Stimulated activated CD8-positive, alpha-beta memory T cell treated with anti-CD3 and anti-CD28 coated beads, Interleukin-7, amount 100 ng/mL, for 1 hour (primary cell): ENCODE measurements around the gene PHLPP1.

Experiments used
- DNase-seq, 2 donors: peaks; one replicate each; pipeline ENCODE4 v3.0.0-alpha.2; 2020; ENCODE audit warnings: low read depth in 2 of 2

PHLPP1 gene

GRCh38 chr18:62938487-62938886 is 223.1 kb downstream of the PHLPP1 start:
- DNase-seq, result no peak

- no peak for DNase-seq
These were observed 224.1 kb downstream of the PHLPP1 start for GRCh38 chr18:62939433-62939832.

DNA sequence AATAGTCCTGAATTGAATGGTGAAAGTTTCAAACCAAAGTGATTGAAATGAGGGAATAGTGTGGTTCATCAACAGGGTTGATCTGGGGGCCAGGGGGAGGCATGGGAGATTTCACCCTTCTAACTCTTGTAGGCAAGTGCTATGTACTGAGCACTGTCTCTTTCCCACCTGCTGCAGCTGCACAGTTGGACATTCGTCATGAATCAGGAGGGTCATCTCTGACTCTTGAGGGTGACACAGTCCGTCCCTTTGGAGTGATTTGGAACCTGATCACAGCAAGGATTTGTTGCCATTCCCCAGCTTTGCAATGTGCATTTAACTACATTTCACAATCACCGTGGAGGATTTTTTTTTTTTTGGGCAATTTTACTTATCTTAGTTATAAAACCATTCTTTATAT is 224.6 kb downstream of the PHLPP1 start:
- no peak for DNase-seq

DNA sequence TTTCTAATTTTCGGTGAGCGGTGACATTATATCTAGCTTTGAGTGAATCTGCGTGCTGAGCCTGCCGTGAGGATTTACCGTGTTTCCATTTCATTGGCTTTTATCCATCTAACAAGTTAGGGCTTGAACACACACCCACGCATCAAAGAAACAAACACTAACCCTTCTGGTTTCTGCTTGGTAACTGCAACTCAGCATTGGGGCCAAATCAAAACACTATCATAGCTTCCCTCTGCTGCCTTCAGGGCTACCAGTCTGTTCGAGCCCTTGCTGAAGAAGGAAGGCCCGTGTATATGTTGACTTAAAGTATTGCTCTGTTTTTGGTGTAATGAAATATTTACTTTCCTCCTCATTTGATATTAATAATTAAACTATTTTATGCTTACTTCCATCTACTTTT is 227.2 kb downstream of the PHLPP1 start:
- DNase-seq, result no peak

- DNase-seq, result no peak
These were observed 229.1 kb downstream of the PHLPP1 start for GRCh38 chr18:62944454-62944853.

DNA sequence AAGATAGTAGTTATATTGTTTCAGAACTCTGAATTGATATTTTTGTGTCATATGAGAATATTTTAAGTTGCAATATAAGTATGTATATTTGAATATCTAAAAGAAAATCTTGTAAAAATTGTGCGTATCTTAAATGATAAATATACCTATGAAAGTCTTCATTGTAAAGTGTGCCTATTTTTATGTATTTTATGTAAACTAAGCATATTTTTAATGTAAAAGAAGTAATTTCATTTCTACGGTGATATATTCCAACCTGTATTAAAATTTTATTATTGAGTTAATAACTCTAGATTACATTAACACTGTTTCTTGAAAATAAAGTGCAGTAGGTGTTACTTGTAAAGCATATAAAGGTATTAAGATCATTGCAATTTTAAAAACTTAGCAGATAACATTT is 233.4 kb downstream of the PHLPP1 start:
- no peak for DNase-seq

- DNase-seq, result no peak
These were observed 234.9 kb downstream of the PHLPP1 start for GRCh38 chr18:62950246-62950645.

GRCh38 chr18:62952807-62953206 is 237.5 kb downstream of the PHLPP1 start:
- DNase-seq, result no peak

DNA sequence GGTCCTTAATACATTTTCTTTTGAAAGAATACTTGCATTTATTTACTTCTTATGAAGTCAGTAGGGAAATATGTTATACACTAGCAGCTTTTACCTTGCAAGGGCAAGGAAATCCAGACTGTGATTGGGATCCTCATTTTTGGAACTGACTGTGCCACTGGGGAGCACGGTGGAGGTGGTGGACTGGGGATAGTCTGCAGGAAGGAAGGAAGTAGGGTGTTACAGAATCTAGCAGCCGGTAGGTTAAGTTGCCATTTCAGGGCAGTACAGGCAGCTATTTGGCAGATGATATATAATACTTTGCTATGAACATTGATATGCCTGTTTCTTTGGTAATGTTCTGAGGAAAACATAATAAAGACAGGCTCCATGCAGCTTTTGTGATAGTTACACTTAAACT is 238.3 kb downstream of the PHLPP1 start:
- no peak for DNase-seq

- DNase-seq, result no peak
These were observed 239.0 kb downstream of the PHLPP1 start for GRCh38 chr18:62954366-62954765.

DNA sequence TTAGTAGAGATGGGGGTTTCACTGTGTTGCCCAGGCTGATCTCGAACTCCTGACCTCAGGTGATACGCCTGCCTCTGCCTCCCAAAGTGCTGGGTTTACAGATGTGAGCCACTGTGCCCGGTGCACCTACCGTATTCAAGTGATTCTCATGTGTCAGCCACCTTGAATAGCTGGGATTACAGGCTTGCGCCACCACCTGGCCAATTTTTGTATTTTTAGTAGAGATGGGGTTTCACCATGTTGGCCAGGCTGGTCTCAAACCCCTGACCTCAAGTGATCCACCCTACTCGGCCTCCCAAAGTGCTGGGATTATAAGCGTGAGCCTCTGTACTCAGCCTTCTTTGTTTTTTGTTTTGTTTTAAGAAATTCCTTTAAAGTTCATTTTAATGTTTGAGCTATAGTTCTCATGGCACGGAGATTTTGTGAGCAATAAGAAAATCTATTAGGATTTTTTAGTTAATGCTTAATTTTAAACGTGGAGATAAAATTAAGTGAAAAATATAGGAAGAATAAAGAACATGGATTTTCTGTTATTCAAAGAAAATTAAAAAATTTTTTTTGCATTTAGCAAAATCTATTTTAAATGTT is 242.6 kb downstream of the PHLPP1 start:
- DNase-seq, result no peak

GRCh38 chr18:62959481-62959880 is 244.1 kb downstream of the PHLPP1 start:
- no peak for DNase-seq

- DNase-seq, result no peak
These were observed 248.2 kb downstream of the PHLPP1 start for GRCh38 chr18:62963507-62963906.

GRCh38 chr18:62964432-62964831 is 249.1 kb downstream of the PHLPP1 start:
- DNase-seq, result no peak

DNA sequence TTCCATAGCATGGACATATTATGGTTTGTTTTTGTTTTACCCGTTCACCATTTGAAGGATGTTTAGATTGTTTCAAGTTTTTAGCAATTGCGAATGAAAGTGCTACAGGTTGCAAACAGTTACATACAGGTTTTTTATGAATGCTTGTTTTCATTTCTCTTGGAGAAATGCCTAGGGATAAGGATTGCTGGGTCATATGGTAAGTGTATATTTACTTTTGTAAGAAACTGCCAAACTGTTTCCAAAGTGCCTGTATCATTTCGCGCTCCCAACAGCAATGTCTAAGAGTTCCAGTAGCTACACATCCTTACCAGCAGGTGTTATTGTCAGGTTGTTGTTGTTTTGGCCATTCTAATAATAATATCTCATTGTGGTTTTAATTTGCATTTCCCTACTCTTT is 251.7 kb downstream of the PHLPP1 start:
- DNase-seq, result no peak

DNA sequence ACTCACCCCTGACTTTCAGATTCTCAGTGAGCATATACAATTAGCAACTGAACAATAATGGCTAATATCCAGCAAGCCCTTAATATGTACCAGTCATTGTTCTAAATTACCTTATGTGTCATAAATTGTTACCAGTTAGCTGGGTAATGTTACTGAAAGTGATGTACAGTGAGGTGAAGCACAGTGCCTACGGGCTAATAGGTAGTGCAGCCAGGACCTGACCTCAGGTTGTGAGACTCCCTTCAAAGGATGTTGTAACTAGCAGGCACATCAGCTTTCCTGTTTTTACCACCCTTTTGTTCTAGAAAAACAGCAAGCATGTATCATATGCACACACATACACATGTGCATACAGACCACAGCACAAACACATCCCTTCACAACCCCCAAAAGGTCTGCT is 258.3 kb downstream of the PHLPP1 start:
- no peak for DNase-seq

GRCh38 chr18:62974388-62974787 is 259.0 kb downstream of the PHLPP1 start:
- DNase-seq, result no peak

DNA sequence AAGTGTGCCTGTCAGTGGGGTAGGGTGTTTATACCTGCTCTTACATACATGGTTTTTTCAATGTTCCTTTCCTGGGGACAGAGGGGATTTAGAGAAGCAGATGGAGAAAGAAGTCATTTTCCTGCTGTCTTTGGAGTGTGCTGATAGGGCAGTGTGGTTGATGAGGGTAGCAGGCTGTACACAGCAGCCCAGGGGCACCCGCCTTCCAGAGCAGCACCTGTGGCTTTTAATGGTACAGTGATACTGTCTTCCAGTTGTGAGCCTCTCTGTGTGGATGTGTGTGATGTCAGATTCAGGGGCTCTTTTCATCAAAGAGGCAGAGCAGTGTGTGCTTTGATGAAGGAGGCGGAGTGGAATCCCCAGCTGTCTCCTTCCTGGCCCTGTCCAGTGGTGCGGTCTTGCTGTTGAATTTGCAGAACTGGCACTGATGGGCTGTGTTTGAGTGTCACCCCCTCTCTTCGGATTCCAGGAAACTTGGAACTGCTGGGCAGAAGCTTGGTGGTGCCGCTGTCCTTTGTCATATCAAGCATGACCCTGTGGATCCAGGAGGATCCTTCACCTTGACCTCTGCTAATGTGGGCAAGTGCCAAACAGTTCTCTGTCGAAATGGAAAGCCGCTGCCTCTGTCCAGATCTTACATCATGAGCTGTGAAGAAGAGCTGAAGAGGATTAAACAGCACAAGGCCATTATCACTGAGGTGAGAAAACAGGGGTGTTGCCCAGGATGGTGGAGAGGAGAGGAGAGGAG is 259.8 kb downstream of the PHLPP1 start:
- no peak for DNase-seq

GRCh38 chr18:62975785-62976184 is 260.4 kb downstream of the PHLPP1 start:
- DNase-seq, result no peak

GRCh38 chr18:62976227-62976626 is 260.9 kb downstream of the PHLPP1 start:
- DNase-seq, result no peak

DNA sequence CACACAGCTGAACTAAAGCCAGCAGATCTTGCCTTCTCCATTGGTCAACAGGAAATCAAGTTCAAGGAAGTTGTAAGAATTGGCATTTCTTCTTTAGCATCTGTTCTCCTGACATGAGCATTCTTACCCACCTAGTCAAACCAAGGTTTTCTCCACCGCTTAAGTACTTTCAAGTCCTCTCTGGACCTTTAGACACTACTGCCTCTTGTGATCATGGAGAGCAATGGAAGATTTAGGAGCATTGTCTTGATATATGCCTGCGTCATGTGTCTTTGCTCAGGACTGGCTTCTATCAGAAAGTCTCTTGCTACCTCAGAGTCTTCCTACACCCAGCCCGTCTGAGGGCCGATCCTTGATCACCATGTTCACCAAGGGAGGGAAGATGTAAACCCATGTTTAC is 262.2 kb downstream of the PHLPP1 start:
- no peak for DNase-seq

DNA sequence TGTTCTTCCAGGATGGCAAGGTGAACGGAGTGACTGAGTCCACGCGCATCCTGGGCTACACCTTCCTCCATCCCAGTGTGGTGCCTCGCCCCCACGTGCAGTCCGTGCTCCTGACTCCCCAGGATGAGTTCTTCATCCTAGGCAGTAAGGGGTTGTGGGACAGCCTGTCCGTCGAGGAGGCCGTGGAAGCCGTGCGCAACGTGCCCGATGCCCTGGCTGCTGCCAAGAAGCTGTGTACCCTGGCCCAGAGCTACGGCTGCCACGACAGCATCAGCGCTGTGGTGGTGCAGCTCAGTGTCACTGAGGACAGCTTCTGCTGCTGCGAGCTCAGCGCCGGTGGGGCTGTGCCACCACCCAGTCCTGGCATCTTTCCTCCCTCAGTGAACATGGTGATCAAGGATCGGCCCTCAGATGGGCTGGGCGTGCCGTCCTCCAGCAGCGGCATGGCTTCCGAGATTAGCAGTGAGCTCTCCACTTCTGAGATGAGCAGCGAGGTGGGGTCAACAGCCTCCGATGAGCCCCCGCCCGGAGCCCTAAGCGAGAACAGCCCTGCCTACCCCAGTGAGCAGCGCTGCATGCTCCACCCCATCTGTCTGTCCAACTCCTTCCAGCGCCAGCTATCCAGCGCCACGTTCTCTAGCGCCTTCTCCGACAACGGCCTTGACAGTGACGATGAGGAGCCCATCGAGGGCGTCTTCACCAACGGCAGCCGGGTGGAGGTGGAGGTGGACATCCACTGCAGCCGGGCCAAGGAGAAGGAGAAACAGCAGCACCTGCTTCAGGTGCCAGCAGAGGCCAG is 263.1 kb downstream of the PHLPP1 start:
- no peak for DNase-seq

- DNase-seq, result no peak
These were observed 263.8 kb downstream of the PHLPP1 start for GRCh38 chr18:62979176-62979575.
